Ovary (tissue), 9 donors: ENCODE measurements around the gene PAPOLA. TPM values are rescaled to one million over a fixed set of nuclear protein-coding genes. Genes with fewer than 3 reads are reported as not detected.
A peak's percentile ranks its signal among the peaks of the same experiment; 100 is the strongest.
"Not testable (repeated sequence)": the region's sequence is repeated elsewhere in the genome, so short reads cannot be mapped to it uniquely, and the experiment has no call there.

Experiments
- DNase-seq, 5 donors: peaks; one replicate each; pipeline ENCODE4 v3.0.0-alpha.2; 2019 to 2020
- H3K27ac ChIP-seq, 2 donors: fragments of 200-600 bp; one replicate each; pipeline versions ENCODE4 v1.5.1 to v1.8.0; 2019 to 2022
- H3K27me3 ChIP-seq: fragments of 200-600 bp; one replicate; pipeline ENCODE4 v1.8.0; 2022
- H3K36me3 ChIP-seq: fragments of 200-600 bp; sonication (generic); one replicate; pipeline ENCODE4 v1.5.1; 2019
- H3K4me1 ChIP-seq: one replicate; pipeline ENCODE4 v1.8.1; 2013; ENCODE audit warnings: mild to moderate bottlenecking, moderate library complexity; ENCODE audit not compliant: insufficient read depth
- H3K4me3 ChIP-seq: fragments of 200-600 bp; sonication (generic); one replicate; pipeline ENCODE4 v1.5.1; 2017
- H3K9me3 ChIP-seq, 2 donors: fragments of 200-600 bp in 1 of 2; sonication (generic) in 1 of 2; one replicate each; pipeline versions ENCODE4 v1.5.1 to v1.8.1; 2013 to 2019; ENCODE audit warnings: mild to moderate bottlenecking in 1 of 2, moderate library complexity in 1 of 2
- EP300 ChIP-seq: sonication (generic); formaldehyde crosslinking; IDR thresholded peaks from one replicate; pipeline ENCODE4 v1.6.1; 2017; ENCODE audit warnings: antibody characterized with exemption
- POLR2A ChIP-seq: fragments of 450-650 bp; IDR thresholded peaks from one replicate; pipeline ENCODE4 v1.6.1; 2017; ENCODE audit warnings: antibody characterized with exemption, mild to moderate bottlenecking, moderate library complexity
- WGBS, 3 donors: extraction: QIAGEN DNeasy Blood & Tissue Kit in 1 of 3; methylation state at CpG; one replicate each; pipeline versions ENCODE4 v1.1.5 to v1.1.7; 2013 to 2017; 5-methylcytosine and 5-hydroxymethylcytosine counted together
- intact Hi-C, 4 donors: fragments of 100-400 bp; cut with DNase I; formaldehyde crosslinking; loops; one replicate each; pipeline versions ENCODE4 v1.11.0 to v1.15.1; 2022 to 2023
- polyA plus RNA-seq, 2 donors: library from polyadenylated mRNA; stranded (reverse); fragments of 200-250 nt in 1 of 2; fragments of 350-450 nt in 1 of 2; fragmentation: Illumina TruSeq in 1 of 2; extraction: RNeasy Lipid Tissue Mini Kit (QIAGEN cat#74804) in 1 of 2; gene quantifications; one replicate each; pipeline ENCODE4 v1.2.3, GENCODE V29; 2013 to 2014
- total RNA-seq, 7 donors: library from RNA; depleted of rRNA in 2 of 7; stranded (reverse); fragments of >200 nt in 2 of 7; fragmentation: NEBNext Ultra II Directional in 3 of 7; extraction: Animal tissue kit (Norgen Biotek cat#: 25700) in 3 of 7; gene quantifications; one replicate each; pipeline versions ENCODE4 v1.1.0 to v1.2.4, GENCODE V29; 2016 to 2023
- TF ChIP-seq, protein P1 (sequence below), 3 donors: fragments of 450-650 bp in 2 of 3; fragments of 200-600 bp in 1 of 3; IDR thresholded peaks; one replicate each; pipeline versions ENCODE4 v1.5.1 to v1.8.0; 2016 to 2022; ENCODE audit warnings: antibody characterized with exemption in 3 of 3, mild to moderate bottlenecking in 1 of 3
- donor health status: DM: no; HTN: no; CAD: no; lungs with moderate emphysema.
- donor health status: DM: no; HTN: no; CAD: no.
- donor health status: Bipolar disorder and iron deficiency.
- donor health status: DM: yes; HTN: yes; CAD: no.
- donor health status: DM: no; HTN: no; CAD: no.
- donor health status: DM: yes; HTN: yes; CAD: no.

PAPOLA gene
- total and polyA plus RNA-seq, 9 donors = 68.5 to 187 (median 149) TPM

DNA sequence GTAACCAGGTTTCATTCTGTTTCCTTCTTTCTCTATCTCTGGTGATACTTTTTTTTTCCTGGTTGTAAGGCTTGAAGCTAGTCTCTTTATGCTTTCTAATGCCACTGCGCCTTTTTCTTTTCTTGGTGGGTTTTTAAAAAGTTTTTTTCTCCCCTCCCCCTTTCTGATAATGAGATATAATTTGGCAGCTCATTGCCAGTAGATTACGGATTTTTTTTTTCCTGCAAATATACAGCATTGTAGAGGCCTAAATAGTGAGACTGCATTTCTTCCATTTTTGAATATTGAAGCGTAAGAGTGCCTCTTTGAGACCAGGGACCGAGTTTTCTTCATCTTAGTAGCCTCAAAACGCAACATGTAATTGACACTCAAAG is 1.1 kb downstream of the PAPOLA start:
- peak overlapping the region; percentile 98 for H3K4me3 ChIP-seq
- H3K36me3 ChIP-seq = no peaks in the 10 kb centered on the region
- DNase-seq = no peak
- intact Hi-C loops = no loop called here
- H3K4me1 ChIP-seq = peaks cover 8% of the 10 kb centered on the region
- WGBS, 3 donors = 5 to 10% (median 9%) methylated on average over 5 of the region's 5 CpGs
- peak overlapping the region in 1 of 2 donors; percentile 88 for H3K27ac ChIP-seq
- no peaks in the 10 kb centered on the region for H3K9me3 ChIP-seq
- no peak for TF ChIP-seq POLR2A
- TF ChIP-seq, protein P1, sequence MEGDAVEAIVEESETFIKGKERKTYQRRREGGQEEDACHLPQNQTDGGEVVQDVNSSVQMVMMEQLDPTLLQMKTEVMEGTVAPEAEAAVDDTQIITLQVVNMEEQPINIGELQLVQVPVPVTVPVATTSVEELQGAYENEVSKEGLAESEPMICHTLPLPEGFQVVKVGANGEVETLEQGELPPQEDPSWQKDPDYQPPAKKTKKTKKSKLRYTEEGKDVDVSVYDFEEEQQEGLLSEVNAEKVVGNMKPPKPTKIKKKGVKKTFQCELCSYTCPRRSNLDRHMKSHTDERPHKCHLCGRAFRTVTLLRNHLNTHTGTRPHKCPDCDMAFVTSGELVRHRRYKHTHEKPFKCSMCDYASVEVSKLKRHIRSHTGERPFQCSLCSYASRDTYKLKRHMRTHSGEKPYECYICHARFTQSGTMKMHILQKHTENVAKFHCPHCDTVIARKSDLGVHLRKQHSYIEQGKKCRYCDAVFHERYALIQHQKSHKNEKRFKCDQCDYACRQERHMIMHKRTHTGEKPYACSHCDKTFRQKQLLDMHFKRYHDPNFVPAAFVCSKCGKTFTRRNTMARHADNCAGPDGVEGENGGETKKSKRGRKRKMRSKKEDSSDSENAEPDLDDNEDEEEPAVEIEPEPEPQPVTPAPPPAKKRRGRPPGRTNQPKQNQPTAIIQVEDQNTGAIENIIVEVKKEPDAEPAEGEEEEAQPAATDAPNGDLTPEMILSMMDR (IDR thresholded peaks at IDR 0.05) = no peak
- TF ChIP-seq EP300 = no peak
- no peaks in the 10 kb centered on the region for H3K27me3 ChIP-seq

DNA sequence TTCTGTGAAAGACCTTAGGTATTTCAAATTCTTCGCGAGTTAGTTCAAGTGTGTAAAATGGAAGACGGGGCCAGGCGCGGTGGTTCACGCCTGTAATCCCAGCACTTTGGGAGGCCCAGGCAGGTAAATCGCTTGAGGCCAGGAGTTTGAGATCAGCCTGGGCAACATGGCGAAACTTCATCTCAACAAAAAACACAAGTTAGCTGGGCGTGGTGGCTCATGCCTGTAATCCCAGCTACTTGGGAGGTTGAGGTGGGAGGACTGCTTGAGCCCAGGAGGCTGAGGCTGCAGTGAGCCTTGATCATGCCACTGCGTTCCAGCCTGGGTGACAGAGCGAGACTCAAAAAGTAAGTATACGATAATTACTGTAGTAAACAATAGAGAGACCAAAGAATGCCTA is 2.2 kb downstream of the PAPOLA start:
- H3K36me3 ChIP-seq, H3K27me3 ChIP-seq, H3K9me3 ChIP-seq, DNase-seq, H3K4me3 ChIP-seq, H3K27ac ChIP-seq, intact Hi-C loops: not testable (repeated sequence)
- 92 to 96% (median 92%) methylated on average over 12 of the region's 12 CpGs for whole genome bisulfite sequencing, 3 donors
- H3K4me1 ChIP-seq = peaks cover 11% of the 10 kb centered on the region

DNA sequence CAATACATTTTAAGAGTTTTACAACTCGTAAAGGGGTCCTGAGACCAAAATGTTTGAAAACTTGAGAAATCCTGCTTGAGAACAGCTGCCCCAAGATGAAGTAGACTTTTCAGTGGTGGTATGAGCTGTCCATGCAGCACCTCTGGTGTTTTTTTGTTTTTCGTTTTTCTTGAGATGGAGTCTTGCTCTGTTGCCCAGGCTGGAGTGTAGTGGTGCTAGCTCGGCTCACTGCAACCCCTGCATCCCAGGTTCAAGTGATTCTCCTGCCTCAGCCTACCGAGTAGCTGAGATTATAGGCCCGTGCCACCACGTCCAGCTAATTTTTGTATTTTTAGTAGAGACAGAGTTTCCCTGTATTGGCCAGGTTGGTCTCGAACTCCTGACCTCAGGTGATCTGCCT is 5.5 kb downstream of the PAPOLA start:
- no peaks in the 10 kb centered on the region for H3K36me3 ChIP-seq
- H3K27ac ChIP-seq = no peak overlapping the region
- H3K27me3 ChIP-seq = no peaks in the 10 kb centered on the region
- intact Hi-C loops = no loop called here
- H3K4me1 ChIP-seq = peaks cover 16% of the 10 kb centered on the region
- DNase-seq = no peak
- 93 to 96% (median 94%) methylated on average over 7 of the region's 7 CpGs for WGBS, 3 donors
- TF ChIP-seq POLR2A (no peak), EP300 (no peak)
- TF ChIP-seq, protein P1 (IDR thresholded peaks at IDR 0.05) = no peak
- no peaks in the 10 kb centered on the region for H3K9me3 ChIP-seq
- H3K4me3 ChIP-seq = no peak overlapping the region

DNA sequence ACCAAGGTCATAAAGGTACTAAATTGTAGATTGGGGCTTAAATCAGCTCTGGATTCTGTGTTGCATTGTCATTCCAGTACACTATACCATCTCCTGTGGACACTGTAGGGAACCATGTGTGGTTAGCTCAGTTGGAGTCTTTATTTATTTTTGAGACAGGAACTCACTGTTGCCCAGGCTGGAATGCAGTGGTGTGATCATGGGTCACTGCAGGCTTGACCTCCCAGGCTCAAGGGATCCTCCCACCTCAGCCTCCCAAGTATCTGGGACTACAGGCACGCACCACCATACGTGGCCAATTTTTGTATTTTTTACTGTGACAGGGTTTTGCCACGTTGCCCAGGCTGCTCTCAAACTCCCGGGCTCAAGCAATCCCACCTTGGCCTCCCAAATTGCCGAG is 6.7 kb downstream of the PAPOLA start:
- H3K4me1 ChIP-seq = peaks cover 16% of the 10 kb centered on the region
- DNase-seq = no peak
- intact Hi-C loops = no loop called here
- 91% methylated on average over 5 of the region's 5 CpGs for WGBS, 3 donors
- H3K9me3 ChIP-seq = no peaks in the 10 kb centered on the region
- no peaks in the 10 kb centered on the region for H3K36me3 ChIP-seq
- no peak overlapping the region for H3K4me3 ChIP-seq
- TF ChIP-seq, protein P1 (IDR thresholded peaks at IDR 0.05) = no peak
- no peak for TF ChIP-seq POLR2A
- TF ChIP-seq EP300 = no peak
- no peaks in the 10 kb centered on the region for H3K27me3 ChIP-seq
- no peak overlapping the region for H3K27ac ChIP-seq

DNA sequence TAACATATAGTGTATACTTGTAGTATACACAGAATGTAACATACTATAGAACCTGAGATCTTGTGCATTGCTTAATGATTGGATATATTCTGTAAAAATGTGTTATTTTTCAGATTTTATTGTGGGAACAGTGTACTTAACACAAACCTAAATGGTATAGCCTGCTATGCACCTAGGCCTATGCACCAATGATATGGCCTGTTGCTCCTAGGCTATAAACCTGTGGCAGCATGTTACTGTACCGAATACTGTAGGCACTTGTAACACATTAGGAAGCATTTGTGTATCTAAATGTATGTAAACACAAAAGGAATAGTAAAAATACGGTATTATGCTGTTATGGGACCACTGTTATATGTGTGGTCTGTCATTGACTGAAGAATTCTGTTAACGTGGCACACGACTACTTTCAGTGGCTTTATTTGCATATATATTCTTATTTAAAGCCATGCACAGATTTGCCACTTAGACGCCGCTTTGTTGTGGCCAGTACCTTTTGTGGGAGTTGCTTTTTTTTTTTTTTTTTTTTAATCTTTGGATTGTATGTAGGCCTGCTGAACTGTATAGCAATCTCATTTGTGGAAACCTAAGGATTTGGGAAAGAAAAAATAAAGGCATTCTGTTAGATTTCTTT is 7.4 kb downstream of the PAPOLA start:
- intact Hi-C loops = no loop called here
- DNase-seq = no peak
- H3K4me1 ChIP-seq = peaks cover 15% of the 10 kb centered on the region
- WGBS, 3 donors = 87 to 90% (median 89%) methylated on average over 6 of the region's 6 CpGs
- no peak overlapping the region for H3K27ac ChIP-seq
- no peaks in the 10 kb centered on the region for H3K9me3 ChIP-seq
- no peaks in the 10 kb centered on the region for H3K27me3 ChIP-seq
- no peak overlapping the region for H3K4me3 ChIP-seq
- TF ChIP-seq EP300 = no peak
- TF ChIP-seq, protein P1 (IDR thresholded peaks at IDR 0.05) = no peak
- no peak for TF ChIP-seq POLR2A
- no peaks in the 10 kb centered on the region for H3K36me3 ChIP-seq
